NCI-H2171 treated with DMSO at 0.1 percent for 48 hours (cell line): ENCODE measurements around the gene PPFIBP2.
A peak's percentile ranks its signal among the peaks of the same experiment; 100 is the strongest.

Experiments
- DNase-seq: peaks from one replicate; lab custom pipeline; 2025; lab: John Stamatoyannopoulos, UW

PPFIBP2 gene

GRCh38 chr11:7578276-7578955 lies 64.6 kb downstream of the PPFIBP2 start:
- DNase-seq, result no peak

DNA sequence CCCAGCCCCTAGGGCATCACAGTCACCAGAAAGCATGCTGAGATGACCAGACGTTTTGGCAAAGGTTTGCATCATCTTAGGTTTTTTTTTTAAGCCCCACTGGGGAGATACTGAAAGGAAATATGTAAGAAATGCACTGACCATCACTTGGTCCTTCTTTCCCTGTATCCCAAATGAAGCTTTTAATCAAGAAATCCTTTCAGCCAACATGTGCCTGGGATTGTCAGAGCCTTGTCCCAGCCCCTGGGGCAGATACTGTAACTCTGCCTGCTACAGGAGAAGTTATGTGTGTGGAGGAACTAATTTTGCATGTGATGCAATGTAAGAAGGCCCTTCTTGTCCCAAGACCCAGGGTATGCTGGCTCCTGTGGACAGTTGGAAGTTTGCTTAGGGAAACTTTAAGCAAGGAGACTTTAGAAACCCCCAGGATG lies 65.6 kb downstream of the PPFIBP2 start:
- DNase-seq, result no peak

DNA sequence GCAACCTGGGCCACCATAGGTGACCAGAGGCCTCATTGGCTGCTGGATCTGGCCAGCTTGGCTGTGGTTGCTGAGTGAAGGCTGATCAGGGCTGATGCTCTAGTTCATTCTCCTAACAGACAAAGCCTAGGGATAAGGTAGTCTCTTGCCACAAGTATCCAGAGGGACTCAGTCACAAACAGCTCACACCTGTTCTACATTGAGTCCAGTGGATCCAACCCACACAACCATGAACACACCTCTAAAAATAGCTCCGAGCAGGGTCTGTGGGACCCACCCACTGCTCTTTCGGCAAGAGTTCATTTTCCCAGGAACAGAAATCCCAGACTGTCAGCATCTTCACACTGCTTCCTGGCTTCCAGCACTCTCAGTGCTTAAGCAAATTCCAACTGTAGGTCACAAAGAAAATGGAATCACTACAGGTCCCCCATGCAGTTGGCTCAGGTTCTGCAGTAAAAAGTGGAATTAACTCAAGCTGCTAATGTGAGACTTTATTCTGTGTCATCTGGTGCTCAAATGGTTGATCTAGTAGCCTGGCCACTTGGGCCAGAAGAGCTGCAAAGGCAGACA lies 67.3 kb downstream of the PPFIBP2 start:
- DNase-seq, result no peak

DNA sequence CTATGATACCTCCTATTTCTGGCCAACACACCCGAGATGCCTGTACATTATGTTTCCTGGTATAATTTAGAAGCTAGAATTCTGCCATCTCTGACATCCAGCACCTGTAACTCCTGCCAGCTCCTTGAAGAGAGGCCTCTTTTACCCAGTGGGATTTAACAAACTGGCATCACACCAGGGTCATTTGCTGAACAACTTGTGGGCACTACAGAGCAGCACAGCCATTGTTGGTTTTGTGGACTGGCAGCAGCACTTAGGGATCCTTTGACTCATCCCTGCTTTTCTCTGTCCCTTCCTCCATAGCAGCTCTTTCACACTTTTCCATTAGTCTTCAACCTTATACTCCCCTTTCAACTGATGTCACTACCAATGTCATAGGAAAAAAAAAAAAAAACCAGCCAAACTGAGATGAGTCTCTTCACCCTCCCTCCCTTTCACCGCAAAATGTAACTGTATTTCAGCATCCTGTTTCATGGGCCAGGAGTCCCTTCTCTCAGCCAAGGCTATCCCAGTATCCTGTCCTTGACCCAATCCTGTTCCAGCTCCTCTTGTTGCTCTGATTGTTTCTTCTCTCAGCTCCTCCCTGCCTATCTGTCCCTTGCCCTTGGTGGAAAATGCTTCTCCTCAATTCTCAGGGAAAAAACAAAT lies 68.7 kb downstream of the PPFIBP2 start:
- DNase-seq, result no peak

DNA sequence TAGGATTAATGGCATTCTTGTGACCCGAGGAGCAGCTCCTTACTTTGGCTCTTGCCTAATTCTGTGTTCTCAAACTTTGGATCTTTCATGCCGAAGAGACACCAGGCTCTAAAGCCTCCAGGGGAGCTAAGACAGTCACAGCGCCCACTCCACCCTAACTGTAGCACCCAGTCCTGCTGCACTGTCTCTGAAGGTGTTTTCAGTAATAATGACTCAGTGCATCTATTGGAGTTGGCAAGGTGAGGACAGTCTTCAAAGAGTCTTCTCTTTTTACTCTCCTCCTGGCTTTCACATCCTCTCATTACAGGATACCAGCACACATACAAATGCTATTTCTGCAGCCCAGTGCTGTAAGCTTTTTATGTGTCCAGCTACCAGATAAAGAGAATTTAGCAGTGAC lies 69.4 kb downstream of the PPFIBP2 start:
- no peak for DNase-seq

- no peak for DNase-seq
These were observed 71.1 kb downstream of the PPFIBP2 start for GRCh38 chr11:7584910-7585309.

DNA sequence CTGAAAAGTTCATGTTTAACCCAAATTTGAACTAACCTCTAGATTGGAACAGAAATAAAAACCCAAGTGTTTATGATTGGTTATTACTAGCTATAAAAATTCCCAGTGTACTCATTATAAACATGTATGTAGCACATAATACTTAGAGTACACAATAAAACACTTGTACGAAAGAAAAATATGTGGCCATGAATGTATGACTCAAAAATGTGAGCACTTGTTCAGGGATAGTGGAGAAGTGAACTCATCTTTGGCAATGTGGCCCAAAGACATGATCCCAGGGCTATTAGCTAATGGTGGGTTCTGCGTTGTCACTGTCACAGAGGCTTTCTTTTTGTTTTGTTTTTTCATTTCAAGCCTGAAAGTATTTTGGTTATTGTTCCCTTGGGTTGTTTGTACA lies 72.0 kb downstream of the PPFIBP2 start:
- no peak for DNase-seq

DNA sequence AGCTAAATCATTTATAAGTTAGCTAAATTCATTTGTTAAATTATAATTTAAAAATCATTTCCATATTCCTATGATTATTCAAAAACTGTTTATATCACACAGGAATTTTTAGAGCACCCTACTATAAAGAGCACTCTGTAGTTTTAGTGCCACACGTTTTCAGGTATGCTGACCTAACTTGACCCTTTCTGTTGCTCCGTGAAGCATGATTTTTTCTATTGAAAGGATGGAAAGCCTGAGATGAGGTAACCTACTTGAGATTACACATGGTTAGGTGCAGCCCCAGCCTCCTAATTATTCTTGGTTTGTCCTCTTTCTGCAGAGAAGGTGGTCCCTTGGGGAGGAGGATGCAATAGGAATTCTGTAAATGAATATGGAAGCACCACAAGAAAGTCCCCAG lies 72.6 kb downstream of the PPFIBP2 start:
- DNase-seq, result peak; percentile 45

DNA sequence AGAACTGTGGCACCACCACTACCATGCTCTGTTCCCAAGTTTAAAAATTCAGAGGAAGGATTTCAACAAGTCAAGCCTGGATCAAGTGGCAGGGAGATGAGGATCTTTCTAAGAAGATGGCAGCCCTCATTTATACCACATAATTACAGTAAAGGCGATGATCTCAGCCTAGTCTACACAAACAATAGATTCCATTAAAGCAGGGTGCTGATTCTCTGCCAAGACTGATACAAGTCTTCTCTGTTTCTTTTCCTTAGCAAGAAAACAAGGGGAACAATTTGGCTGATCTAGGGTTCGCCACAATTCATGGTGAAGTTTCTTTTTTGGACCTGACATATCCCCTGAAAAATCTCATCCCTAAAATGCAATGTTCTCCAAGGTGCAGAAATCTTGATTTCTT lies 73.9 kb downstream of the PPFIBP2 start:
- DNase-seq, result no peak

- no peak for DNase-seq
These were observed 76.1 kb downstream of the PPFIBP2 start for GRCh38 chr11:7589861-7590260.

GRCh38 chr11:7590529-7590928 lies 76.7 kb downstream of the PPFIBP2 start:
- DNase-seq, result no peak

GRCh38 chr11:7591107-7591894 lies 77.5 kb downstream of the PPFIBP2 start:
- DNase-seq, result no peak

- DNase-seq, result no peak
These were observed 78.2 kb downstream of the PPFIBP2 start for GRCh38 chr11:7591987-7592386.

DNA sequence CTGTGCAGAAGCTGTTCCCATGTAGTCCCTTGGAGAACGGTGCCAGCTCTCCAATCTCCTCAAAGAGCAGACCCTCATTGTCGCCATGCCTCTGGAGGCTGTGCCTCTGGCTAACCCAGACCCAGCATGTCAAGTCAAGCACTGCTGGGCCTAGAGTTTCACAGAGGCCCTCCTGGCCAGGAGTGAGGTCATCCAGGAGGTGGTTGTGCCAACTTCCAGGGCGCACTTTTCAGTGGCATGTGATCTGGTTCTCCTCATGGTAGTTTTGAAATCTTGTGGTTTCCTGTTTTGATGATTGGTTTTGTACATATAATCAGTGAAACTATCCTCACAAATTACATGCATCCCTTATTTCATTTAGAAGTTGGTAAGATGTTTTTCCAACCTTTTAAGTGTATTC lies 78.9 kb downstream of the PPFIBP2 start:
- no peak for DNase-seq

DNA sequence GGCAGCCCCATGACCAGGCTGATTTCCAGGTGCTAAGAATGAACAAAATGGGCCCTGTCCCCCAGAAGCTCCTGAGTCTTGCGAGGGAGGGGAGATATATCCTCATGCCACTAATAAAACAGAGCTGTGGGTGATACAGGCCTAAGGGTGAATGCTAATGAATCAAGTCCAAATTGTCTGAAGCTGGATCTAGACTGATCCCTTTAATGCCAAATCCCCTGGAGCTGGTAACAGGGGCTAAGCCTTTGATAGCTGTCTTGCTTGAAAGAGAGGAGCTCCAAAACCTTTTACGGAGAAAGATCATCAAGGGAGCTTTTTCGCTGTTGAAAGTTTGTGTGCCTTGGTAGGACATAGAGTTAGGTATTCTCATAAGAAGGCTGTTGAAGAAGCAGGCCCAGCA lies 79.7 kb downstream of the PPFIBP2 start:
- no peak for DNase-seq

DNA sequence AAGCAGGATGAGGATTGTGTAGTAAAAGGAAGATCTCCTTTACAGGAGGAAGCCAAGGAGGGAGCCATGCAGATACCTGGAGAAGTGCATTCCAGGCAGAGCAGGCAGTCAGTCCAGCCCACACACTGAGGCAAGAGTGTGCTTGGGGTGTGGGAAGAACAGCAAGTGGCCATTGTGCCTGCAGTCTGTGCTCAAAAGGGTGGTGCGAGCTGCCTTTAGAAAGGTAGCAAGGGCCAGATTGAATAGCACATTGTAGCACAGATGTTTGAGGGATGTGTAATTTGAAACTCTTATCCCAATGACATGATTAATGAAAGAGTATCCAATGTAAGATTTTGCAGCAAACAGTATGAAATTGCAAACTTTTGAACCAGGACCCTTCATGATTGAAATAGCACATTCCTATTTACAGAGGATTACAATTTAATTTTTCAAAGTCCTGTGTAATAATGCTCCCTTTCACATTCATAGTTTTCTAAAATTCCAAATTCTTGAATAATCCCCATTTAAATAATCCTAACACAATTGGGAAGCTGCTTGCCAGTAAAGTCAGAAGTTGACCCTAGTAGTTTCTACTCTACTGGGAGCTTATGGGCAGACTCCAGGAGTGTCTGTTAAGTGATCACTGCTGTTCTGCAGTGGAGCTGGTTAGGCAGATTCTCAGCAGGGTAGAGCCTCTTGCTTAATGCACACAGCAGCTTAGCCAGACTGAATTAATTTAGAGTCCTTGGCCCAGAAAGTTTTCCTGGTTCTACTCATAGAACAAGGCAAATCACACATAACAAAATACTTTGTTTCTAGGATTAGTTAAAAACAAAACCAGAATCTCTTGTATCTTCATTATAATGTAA lies 81.4 kb downstream of the PPFIBP2 start:
- peak; percentile 63 for DNase-seq

- no peak for DNase-seq
These were observed 82.2 kb downstream of the PPFIBP2 start for GRCh38 chr11:7595951-7596350.

DNA sequence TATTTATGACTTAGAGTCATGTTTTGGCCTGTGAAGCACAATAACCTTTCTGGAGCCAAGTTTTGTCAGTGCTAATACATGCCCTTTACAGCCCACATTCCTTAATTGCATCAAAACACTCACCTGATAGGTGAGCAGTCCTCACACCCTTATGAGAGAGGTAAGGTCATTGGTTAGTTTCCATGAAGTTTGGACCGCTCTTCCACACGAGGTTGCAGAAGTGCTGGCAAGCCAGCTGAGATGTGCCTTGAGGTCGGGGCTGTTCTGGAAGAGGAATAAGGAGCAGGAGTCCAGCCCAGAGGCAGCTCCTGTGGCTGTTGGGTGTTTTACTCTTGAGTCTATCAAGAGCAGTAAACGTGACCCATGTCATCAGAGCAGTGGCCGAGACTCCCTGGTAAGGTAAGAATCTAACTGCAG lies 83.2 kb downstream of the PPFIBP2 start:
- DNase-seq, result no peak

DNA sequence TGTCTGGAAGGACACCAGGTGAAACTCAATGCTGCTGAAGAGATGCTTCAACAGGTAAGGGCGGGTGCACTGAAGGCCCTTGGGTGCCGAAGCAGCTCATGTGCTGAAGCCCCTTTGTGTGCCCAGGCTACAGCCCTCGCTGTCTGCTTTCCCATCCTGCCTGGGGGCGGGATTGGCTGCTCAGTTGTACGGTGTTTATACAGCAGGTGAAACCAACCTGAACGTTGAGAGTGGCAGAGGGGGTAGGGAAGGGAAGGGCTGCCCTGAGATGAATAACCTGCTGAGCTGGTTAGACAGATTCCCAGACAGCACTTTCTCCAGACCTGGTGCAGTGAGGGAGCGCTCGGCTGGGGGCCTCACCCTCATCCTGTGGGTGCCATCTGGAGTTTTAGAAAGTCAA lies 83.8 kb downstream of the PPFIBP2 start:
- peak; percentile 65 for DNase-seq

GRCh38 chr11:7599209-7599608 lies 85.4 kb downstream of the PPFIBP2 start:
- no peak for DNase-seq

DNA sequence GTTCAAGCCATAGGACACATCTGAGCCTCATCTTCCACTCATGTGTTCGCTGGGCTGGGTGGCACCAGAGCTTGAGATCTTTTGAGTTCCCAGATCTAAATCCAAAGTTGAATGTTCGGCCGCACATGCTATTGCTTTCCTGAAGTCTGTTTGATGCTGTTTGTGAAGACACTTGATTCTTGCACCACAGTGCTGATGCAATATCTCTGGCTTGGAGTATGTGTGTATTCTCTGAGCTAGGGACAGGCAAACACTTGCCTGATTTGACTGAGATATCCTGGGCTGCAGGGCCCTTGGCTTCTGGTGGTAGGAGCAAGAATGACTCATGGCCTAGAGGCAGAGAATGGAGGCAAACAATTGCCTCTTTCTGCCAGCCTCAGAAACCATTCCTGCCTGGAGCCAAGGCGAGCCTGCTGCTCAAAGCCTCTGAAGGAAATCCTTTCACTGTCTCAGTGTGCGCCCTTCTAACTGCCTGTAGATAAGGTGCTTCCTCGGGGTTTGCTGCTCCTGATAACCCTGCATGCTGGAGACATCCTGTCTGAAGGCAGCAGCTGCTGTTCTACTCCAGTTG lies 86.5 kb downstream of the PPFIBP2 start:
- no peak for DNase-seq
